ENCODE results near the gene C5.

- TF ChIP-seq, protein P1, sequence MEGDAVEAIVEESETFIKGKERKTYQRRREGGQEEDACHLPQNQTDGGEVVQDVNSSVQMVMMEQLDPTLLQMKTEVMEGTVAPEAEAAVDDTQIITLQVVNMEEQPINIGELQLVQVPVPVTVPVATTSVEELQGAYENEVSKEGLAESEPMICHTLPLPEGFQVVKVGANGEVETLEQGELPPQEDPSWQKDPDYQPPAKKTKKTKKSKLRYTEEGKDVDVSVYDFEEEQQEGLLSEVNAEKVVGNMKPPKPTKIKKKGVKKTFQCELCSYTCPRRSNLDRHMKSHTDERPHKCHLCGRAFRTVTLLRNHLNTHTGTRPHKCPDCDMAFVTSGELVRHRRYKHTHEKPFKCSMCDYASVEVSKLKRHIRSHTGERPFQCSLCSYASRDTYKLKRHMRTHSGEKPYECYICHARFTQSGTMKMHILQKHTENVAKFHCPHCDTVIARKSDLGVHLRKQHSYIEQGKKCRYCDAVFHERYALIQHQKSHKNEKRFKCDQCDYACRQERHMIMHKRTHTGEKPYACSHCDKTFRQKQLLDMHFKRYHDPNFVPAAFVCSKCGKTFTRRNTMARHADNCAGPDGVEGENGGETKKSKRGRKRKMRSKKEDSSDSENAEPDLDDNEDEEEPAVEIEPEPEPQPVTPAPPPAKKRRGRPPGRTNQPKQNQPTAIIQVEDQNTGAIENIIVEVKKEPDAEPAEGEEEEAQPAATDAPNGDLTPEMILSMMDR (IDR thresholded peaks at IDR 0.05; ENCODE audit: low read length): no peak
- no peak for TF ChIP-seq EZH2phosphoT487 (IDR thresholded peaks at IDR 0.05; ENCODE audit: low read length)
Observed at GRCh38 chr9:120965344-120966012, 84.6 kb downstream of the C5 start.

All from MM.1S (cell line).